ENCODE measurements around the gene SPEM3. TPM values are rescaled to one million over a fixed set of nuclear protein-coding genes. Genes with fewer than 3 reads are reported as not detected.

Gene SPEM3
- polyA plus RNA-seq, 1 experiment = not detected

DNA sequence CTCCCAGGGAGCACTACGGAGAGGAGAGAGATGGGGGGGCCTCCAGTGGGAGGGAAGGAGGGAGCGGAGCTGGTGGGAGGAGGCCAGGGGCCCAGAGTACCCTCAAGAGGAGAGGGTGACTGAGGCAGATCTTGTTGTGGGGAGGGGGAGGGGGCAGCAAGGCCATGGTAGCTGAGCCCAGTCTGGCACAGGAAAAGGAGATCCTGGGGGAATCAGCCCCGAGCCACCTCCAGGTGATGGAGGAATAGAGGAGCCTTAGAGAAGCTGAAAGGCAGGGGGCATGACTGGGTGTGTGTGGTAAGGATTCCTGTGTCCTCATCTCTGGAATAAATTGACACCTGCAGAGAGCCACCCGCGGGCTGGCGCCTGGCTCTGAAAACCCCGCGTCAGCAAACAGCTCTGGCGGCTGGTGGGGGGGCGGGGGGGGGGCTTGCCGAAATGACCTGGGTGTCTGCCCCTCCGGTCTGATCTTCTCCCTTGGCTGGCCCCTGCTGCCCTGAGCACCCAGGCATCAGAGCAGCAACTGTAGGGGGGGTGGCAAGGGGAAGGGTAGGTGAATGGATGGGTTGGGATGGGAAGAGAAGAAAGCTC is 22.3 kb upstream of the SPEM3 start:
- ChIA-PET POLR2A (no interaction called here), CTCF (interaction anchor here (0.9 to 1.7 kb wide), 2 partner anchors 30 to 155 kb away, joined by 4 to 7 read pairs; partner anchors contain the start of gene SENP3)
- Histone ChIP-seq H3K27me3 (ENCODE audit: control insufficient read depth, insufficient read depth, low read length) (no peaks in the 10 kb centered on the region), H3K27ac (ENCODE audit: low read depth, low read length) (no peak overlapping the region), H3K4me3 (ENCODE audit: low read depth, low read length) (peak overlapping the region; percentile 86), H3K9me3 (ENCODE audit: control insufficient read depth, insufficient read depth, low read length) (no peaks in the 10 kb centered on the region; the same call in 1 of the 2 replicates)
- DNase-seq (ENCODE audit: low read depth, low spot score) = no peak
- TF ChIP-seq, protein P1, sequence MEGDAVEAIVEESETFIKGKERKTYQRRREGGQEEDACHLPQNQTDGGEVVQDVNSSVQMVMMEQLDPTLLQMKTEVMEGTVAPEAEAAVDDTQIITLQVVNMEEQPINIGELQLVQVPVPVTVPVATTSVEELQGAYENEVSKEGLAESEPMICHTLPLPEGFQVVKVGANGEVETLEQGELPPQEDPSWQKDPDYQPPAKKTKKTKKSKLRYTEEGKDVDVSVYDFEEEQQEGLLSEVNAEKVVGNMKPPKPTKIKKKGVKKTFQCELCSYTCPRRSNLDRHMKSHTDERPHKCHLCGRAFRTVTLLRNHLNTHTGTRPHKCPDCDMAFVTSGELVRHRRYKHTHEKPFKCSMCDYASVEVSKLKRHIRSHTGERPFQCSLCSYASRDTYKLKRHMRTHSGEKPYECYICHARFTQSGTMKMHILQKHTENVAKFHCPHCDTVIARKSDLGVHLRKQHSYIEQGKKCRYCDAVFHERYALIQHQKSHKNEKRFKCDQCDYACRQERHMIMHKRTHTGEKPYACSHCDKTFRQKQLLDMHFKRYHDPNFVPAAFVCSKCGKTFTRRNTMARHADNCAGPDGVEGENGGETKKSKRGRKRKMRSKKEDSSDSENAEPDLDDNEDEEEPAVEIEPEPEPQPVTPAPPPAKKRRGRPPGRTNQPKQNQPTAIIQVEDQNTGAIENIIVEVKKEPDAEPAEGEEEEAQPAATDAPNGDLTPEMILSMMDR (IDR thresholded peaks at IDR 0.05; ENCODE audit: low read depth, low read length) = no peak

DNA sequence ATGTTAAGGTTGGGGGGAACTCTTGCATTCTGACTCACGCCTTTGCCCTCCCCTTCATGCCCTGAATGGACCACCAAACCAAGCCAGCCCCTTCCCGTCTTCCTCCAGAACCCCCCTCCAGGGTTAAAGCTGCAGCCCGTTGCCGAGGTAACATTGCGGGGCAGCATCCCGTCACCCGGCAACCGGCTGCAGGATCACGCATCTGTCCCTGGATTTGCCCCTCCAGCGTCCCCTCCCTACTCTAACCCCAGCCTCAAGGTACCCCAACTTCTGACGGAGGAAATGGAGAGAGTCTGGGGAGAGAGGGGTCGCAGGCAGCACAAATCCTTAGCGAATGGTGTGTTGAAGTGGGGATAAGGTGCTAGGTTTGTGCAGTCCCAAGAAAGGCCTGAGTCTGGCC is 21.6 kb upstream of the SPEM3 start:
- CTCF ChIA-PET = interaction anchor here (1.7 kb wide), 1 partner anchor 154 kb away, joined by 7 read pairs; the partner anchor contains the start of gene SENP3
- TF ChIP-seq, protein P1 (IDR thresholded peaks at IDR 0.05; ENCODE audit: low read depth, low read length) = no peak

DNA sequence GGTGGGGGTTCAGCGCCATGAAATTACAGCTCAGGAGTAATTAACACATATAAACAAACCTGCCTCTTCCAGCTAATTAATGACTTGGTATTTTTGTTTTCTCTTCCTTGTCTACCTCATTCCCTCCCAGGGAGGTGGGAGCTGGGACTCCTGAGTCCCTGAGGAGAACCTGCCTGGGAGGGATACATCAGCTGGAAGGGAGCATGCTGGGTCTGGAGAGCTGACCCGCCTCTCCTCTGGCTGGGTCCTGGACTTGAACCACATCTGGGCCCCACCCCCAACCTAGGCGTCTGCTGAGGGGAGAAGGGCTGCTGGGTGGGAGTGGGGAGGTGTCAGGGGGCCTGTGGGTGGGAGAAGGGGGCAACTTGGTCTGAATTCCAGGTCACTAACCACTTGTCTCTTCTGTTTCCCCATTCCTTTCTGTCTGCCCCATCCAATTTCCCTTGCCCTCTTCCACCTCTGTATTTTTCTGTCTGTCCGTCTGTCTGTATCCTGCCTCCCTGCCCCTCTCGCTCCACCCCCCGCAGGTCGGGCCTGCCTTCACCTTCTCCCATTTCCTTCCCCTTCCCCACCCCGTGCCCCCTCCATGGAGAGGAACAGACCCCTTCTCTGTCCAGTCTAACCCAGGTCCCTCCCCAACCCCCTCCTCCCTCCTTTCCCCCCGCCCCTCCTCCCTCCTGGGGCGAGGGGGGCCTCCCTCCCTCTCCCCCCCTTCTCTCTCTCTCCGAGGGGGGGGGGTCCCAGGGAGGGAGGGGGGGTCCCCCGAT is 21.0 kb upstream of the SPEM3 start, which contains the start of gene NLGN2:
Gene NLGN2, plus strand, starts transcription at position 361 of the 767 bp plus-strand sequence. CDS start 411 bp downstream, outside the sequence.
- no peaks in the 10 kb centered on the region; the same call in 1 of the 2 replicates for H3K9me3 ChIP-seq (ENCODE audit: control insufficient read depth, insufficient read depth, low read length)
- no peak for DNase-seq (ENCODE audit: low read depth, low spot score)
- H3K27ac ChIP-seq (ENCODE audit: low read depth, low read length) = no peak within 1 kb of the TSS
- peak within 1 kb of the TSS; percentile 86 for H3K4me3 ChIP-seq (ENCODE audit: low read depth, low read length)
- POLR2A ChIA-PET = no interaction called here
- no peaks in the 10 kb centered on the region for H3K27me3 ChIP-seq (ENCODE audit: control insufficient read depth, insufficient read depth, low read length)
- CTCF ChIA-PET = interaction anchor here (1.7 kb wide), 1 partner anchor 153 kb away, joined by 7 read pairs; the partner anchor contains the start of gene SENP3
- TF ChIP-seq, protein P1 (IDR thresholded peaks at IDR 0.05; ENCODE audit: low read depth, low read length) = no peak

More for the DNA sequence above, 21.6 kb upstream of the SPEM3 start:
- H3K4me3 ChIP-seq (ENCODE audit: low read depth, low read length) = no peak overlapping the region; the same call in 1 of the 2 replicates
- H3K27me3 ChIP-seq (ENCODE audit: control insufficient read depth, insufficient read depth, low read length) = no peaks in the 10 kb centered on the region
- no peak overlapping the region for H3K27ac ChIP-seq (ENCODE audit: low read depth, low read length)
- no peak for DNase-seq (ENCODE audit: low read depth, low spot score)
- POLR2A ChIA-PET = no interaction called here
- no peaks in the 10 kb centered on the region; the same call in 1 of the 2 replicates for H3K9me3 ChIP-seq (ENCODE audit: control insufficient read depth, insufficient read depth, low read length)

DNA sequence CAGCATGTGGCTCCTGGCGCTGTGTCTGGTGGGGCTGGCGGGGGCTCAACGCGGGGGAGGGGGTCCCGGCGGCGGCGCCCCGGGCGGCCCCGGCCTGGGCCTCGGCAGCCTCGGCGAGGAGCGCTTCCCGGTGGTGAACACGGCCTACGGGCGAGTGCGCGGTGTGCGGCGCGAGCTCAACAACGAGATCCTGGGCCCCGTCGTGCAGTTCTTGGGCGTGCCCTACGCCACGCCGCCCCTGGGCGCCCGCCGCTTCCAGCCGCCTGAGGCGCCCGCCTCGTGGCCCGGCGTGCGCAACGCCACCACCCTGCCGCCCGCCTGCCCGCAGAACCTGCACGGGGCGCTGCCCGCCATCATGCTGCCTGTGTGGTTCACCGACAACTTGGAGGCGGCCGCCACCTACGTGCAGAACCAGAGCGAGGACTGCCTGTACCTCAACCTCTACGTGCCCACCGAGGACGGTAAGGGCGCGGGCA is 20.4 kb upstream of the SPEM3 start:
- Histone ChIP-seq H3K27ac (ENCODE audit: low read depth, low read length) (no peak overlapping the region), H3K9me3 (ENCODE audit: control insufficient read depth, insufficient read depth, low read length) (no peaks in the 10 kb centered on the region; the same call in 1 of the 2 replicates), H3K4me3 (ENCODE audit: low read depth, low read length) (no peak overlapping the region), H3K27me3 (ENCODE audit: control insufficient read depth, insufficient read depth, low read length) (no peaks in the 10 kb centered on the region)
- ChIA-PET CTCF (no interaction called here), POLR2A (no interaction called here)
- no peak for DNase-seq (ENCODE audit: low read depth, low spot score)
- TF ChIP-seq, protein P1 (IDR thresholded peaks at IDR 0.05; ENCODE audit: low read depth, low read length) = no peak

DNA sequence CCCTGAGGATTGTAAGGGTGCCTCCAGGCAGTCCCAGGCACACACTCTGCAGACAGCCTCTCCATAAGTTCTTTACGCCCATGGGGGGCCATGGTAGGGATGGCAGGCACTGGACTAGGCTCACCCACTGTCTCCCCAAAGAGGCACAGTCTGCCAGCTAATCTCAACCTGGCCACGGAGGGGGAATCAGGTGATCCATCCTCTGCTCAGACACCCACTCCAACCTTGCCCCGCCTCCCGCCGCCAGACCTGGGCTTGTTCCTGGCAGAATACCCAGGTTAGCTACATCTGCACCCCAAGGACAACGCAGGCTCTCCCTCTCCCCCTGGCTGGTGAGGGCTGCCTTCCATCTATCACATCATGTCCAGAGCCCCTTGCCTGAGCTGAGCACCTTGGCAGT is 19.8 kb upstream of the SPEM3 start:
- H3K27ac ChIP-seq (ENCODE audit: low read depth, low read length) = no peak overlapping the region
- DNase-seq (ENCODE audit: low read depth, low spot score) = no peak
- TF ChIP-seq, protein P1 (IDR thresholded peaks at IDR 0.05; ENCODE audit: low read depth, low read length) = no peak
- H3K9me3 ChIP-seq (ENCODE audit: control insufficient read depth, insufficient read depth, low read length) = no peaks in the 10 kb centered on the region; the same call in 1 of the 2 replicates
- H3K4me3 ChIP-seq (ENCODE audit: low read depth, low read length) = no peak overlapping the region
- ChIA-PET POLR2A (no interaction called here), CTCF (no interaction called here)
- H3K27me3 ChIP-seq (ENCODE audit: control insufficient read depth, insufficient read depth, low read length) = no peaks in the 10 kb centered on the region

All from AG04450 (cell line).